Smooth muscle cell of the brain vasculature (primary cell): ENCODE data around the gene KCTD1.
"Not testable (repeated sequence)": the region's sequence is repeated elsewhere in the genome, so short reads cannot be mapped to it uniquely, and the experiment has no call there.

Experiments
- DNase-seq: peaks from one replicate; pipeline ENCODE4 v3.0.0-alpha.2; 2012; ENCODE audit warnings: low read depth, low spot score

KCTD1 gene

DNA sequence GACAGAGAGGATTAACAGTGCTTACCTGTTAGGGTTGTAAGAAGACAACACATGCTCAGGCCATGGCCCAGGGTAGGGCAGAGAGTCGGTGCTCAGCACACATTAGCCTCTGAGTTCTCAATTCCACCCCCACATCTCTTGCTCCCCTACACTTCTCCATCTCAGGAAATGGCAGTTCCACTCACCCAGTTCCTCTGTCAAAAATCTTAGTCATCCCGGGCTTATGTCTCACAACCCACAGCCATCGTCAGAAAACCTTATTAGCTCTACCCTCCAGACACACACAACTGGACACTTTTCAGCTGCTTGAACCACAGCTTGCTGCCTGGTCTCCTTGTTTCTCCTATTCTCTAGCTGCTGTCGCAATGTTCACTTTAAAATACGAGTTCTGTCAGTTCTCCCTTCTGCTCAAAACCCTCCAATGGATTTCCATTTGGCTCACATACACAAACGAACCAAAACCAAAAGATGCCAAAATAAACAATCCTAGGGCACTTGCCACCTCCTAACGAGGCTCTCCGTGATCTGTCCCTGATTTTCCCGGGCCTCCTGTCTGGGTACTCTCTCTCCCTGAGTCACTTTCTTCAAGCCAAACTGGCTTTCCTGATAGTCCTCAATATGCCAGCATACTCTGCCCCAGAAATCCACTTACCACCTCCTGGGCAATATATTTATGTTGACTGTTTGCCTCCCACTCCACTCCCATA lies 89.7 kb downstream of the KCTD1 start:
- DNase-seq, result no peak

DNA sequence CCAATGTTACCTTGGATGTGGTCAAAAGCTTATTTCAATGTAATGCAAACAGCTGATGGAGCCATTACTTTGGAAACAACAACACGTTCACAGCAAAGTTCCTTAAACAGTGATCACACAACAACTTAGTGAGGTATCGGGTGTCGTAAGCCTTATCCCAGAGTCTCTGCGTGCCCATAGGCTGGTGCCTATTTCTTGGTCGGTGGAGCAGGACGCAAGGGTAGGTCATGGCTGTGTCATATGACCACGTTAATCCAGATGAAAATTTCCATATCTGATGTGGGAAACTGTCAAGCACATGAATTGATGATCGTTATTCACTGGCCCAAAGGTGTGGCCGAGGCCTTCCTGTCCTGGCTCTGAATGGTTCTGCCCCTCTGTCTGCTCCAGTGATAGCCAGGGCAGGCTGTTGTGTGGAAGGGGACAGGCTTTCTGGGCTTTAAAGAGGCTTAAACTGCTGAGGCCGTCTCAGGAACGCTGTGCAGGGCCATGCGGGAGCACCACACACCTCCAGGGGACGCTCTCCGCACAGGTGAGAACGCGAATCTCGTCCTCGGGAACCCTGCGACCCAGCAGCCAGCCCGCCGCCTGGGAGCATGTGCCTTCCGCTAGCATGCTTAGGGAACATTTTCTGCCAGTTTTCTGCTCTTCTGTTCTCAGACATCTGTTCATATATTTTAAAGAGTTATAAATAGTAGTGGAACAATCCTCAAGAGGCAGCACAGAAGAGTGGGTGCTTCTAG lies 90.6 kb downstream of the KCTD1 start:
- DNase-seq, result no peak

- DNase-seq, result no peak
These were observed 91.2 kb downstream of the KCTD1 start for GRCh38 chr18:26457195-26457594.

DNA sequence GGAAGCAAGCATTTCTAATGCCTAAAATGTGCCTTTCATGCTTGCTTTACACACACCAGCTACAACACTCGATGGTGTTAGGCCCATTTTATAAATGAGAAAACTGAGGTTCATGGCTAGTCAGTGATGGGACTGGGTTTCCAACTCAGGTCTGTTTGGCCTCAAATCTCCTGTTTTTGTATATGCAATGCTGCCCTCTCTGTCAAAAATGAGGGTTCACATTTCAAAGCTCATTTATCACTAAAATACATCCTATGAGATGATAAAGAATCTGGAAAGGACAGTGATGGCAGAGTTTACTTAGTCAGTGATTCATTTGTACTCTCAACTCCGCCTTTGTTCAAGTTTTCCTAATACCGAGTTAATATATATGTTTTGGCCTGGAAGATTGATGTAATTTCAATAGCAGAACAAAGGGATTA lies 92.3 kb downstream of the KCTD1 start:
- DNase-seq, result no peak

DNA sequence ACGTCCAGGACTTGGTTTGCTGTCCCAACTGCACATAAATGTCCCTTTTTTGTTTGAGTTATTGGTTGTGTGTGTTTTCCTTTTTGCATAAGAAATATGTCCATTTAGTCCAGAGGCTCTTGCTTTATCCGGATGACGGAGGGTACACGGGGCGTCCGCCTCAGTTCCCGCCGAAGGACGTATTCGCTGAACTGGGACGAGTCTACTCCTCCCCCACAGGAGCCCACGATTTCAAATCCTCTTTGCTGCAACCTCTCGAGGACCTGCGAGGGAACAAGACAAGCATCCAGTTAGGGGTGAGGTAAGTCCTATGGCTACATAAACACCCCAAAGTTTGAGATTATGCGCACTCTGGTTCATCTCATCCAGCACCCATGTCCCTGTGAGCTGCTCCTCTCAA lies 92.7 kb downstream of the KCTD1 start:
- no peak for DNase-seq

- DNase-seq, result no peak
These were observed 93.7 kb downstream of the KCTD1 start for GRCh38 chr18:26454616-26455015.

- DNase-seq, result no peak
These were observed 94.2 kb downstream of the KCTD1 start for GRCh38 chr18:26454192-26454591.

DNA sequence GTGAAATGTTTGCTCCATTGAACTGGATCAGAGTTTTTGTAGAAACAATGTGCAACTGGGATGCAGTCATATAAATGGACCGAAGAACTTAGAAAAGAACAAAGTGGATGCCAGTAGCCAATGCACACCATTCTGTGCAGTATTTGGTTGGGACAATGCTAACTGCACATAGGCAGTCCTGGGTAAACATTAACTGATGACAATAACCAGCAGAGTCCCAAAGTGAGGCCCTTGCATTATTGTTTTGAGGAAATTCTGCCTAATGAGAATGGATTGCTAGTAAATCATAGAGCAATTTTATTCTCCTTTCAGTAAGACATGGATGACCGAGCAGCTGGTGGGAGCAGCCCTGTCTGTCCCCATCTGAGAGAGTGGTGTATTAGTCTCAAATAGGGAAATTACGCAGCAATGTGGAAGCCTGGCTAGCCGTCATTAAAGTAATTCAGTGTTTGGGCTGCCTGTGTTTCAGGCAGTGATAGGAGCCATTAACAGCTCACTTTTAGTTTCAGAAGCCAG lies 94.9 kb downstream of the KCTD1 start:
- DNase-seq, result no peak

- no peak for DNase-seq
These were observed 97.2 kb downstream of the KCTD1 start for GRCh38 chr18:26450989-26451682.

GRCh38 chr18:26448714-26449159 lies 99.6 kb downstream of the KCTD1 start:
- no peak for DNase-seq

DNA sequence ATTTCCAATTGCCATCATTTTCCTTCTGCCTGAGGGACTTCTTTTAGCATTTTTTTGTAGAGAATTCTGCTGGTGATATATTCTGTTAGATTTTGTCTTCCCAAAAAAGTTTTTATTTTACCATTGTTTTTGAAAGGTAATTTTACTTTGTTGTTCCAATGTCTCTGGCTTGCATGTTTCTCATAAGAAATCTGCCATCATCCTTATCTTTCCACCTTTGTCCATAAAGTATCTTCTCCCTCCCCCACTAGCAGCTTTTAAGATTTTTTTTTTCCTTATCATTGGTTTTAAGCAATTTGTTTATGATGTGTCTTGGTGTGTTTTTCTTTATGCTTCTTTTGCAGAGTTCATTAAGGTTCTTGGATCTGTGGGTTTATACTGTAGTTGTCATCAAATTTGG lies 104.5 kb downstream of the KCTD1 start:
- DNase-seq, result no peak

GRCh38 chr18:26442126-26442525 lies 106.2 kb downstream of the KCTD1 start:
- DNase-seq, result no peak

- no peak for DNase-seq
These were observed 107.7 kb downstream of the KCTD1 start for GRCh38 chr18:26440644-26441043.

DNA sequence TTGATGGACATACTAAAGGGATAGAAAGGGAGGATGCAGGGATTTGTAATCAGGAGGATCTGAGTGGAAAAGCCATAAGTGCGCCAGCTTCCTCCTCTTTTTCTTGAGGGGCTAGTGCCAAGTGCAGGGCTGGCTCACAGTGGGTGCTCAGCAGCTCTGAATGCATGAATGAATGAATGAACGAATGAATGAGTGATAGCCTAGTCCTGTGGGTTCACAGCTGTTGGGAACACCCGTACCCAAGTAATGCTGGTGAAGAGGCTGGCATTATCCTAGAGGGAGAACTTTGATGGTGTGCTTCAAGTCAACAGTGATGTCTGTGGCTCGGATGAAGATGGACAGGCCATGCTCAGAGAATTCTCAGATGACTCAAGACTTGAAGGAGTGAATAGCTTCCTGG lies 108.8 kb downstream of the KCTD1 start:
- DNase-seq, result no peak

DNA sequence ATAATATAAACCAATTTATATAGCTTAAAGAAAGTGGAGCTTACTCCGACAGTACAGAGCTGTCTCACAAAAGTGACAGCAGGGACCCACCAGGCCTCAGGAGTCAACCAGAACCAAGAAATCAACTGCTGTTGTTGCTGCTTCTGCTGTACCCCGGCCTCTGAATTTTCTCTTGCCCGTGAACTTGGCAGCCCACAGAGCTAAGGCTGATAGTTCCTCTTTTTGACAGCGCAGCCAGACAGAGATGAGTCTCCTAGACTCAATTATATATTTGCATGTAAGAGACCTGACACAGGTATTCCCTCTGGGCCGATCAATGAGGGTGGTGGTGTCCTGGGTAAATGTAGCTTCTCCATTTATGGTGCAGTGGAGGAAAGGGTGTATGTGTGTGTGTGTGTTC lies 109.4 kb downstream of the KCTD1 start:
- no peak for DNase-seq

DNA sequence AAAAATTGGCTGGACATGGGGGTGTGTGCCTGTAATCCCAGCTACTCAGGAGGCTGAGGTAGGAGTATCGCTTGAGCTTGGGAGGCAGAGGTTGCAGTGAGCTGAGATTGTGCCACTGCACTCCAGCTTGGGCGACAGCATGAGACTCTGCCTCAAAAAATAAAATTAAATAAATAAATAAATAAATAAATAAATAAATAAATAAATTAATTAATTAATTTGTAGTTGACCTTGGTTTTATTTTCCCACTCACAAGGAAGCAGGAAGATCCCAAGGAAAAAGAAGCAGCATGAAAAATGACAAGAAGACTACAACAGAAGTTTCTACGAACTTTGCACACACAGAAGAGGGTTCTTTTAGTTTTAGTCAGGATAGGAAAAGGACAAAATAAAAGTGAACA lies 110.7 kb downstream of the KCTD1 start:
- DNase-seq, result not testable (repeated sequence)

DNA sequence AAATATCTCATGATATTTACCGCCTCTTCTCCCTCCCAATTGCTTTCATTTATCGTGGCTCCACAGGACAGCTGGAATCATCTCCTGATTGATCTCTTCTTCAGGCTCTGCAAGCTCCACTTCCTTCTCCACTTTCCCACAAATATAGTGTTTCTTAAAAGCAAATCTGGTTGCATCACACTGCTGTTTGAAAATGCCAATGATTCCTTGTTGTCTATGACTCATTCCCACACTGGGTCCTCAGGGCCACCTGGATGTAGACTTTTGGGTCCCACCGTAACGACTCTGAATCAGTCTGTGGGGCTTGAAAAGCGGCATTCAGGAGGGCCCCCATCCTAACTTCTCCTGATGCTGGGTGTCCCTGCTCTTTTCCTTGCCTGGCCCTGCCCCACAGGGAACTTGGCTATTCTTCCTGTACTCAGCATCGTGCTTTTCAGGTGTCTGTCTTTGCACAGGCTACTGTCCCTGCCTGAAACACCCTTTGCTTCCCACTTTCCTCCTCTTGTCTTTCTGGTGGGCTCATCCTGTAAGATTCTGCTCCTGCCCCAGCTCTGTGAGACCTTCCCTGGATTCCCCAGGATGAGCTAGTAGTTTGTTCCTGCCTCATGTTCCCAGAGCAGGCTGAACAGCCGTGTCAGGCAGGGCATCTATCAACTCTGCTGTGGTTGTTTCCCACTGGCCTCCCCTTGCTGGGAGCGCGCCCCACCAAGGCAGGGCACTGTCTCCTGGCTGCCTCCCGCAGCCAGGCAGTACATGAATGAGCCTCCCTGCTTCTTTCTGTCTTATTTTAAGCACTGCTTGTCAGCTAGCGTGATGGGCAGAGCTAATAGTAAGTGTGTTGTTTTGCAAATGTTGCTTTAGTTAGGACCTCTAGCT lies 111.9 kb downstream of the KCTD1 start:
- DNase-seq, result peak; percentile 29

DNA sequence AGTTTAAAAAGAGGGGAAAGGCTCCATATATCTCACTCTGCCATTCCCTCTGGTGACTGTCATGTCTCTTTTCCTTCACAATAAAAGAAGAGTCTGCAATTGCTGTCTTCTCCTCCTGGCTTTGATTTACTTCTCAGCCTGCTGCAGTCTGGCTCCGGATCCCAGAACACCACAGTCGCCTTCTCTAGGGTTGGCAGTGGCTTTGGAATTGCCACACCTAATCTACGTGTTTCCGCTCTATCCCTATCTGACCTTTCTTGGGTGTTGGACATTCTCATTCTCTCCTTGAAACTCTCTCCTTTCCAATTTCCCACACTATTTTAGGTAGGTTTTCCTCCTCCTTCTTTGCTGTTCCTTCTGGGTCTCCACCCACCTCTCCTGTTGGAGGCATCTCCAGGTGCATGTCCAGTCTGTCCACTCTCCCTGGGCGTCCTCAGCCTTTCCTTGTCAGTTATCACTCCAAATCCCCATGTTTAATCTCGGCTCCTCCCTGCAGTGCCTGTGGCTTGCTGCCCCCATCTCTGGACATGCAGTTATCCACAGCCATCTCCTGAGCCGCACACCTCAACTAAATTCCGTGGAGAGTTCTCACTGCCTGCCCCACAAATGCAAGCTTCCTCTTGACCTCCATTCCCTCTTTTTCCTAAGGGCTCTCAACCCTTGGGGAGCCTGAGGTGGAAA lies 112.8 kb downstream of the KCTD1 start:
- no peak for DNase-seq

- DNase-seq, result no peak
These were observed 113.5 kb downstream of the KCTD1 start for GRCh38 chr18:26434887-26435286.

- DNase-seq, result no peak
These were observed 115.5 kb downstream of the KCTD1 start for GRCh38 chr18:26432651-26433424.
